Endothelial cell of umbilical vein (primary cell): ENCODE results near the gene ARL5C. TPM values are rescaled to one million over a fixed set of nuclear protein-coding genes. Genes with fewer than 3 reads are reported as not detected.
"Not testable (repeated sequence)": the region's sequence is repeated elsewhere in the genome, so short reads cannot be mapped to it uniquely, and the experiment has no call there.

Experiments
- BruUV-seq: library from RNA; stranded (reverse); fragments of 400-500 nt; replicated peaks from 2 replicates; lab custom pipeline; 2021; lab: Mats Ljungman, UMichigan
- CTCF ChIA-PET: fragments of 300-600, 350-600 bp; sonication (Branson Sonifier 250); formaldehyde crosslinking; loops from one replicate; lab custom pipeline; 2021; ENCODE audit warnings: antibody characterized with exemption, inconsistent platforms; lab: Charles Lee
- POLR2A ChIA-PET: fragments of 300-600, 350-600 bp; sonication (Branson Sonifier 250); formaldehyde crosslinking; loops from one replicate; lab custom pipeline; 2021; ENCODE audit warnings: antibody characterized with exemption, inconsistent platforms; lab: Charles Lee
- DNase-seq: peaks from one replicate; pipeline ENCODE4 v3.0.0-alpha.2; 2011; ENCODE audit warnings: low read depth, low spot score
- FAIRE-seq: peaks from 2 replicates; lab custom pipeline; 2011; peaks lifted over from hg19 to GRCh38; lab: Jason Lieb, UNC
- H2AFZ ChIP-seq: 2 replicates; pipeline ENCODE4 v1.6.0; 2012; ENCODE audit warnings: low read depth, low read length, control low read depth, inconsistent platforms
- H3K27ac ChIP-seq: 2 replicates; pipeline ENCODE4 v1.5.1; 2011; ENCODE audit warnings: low read depth, mild to moderate bottlenecking, control low read depth, low read length, moderate library complexity; ENCODE audit not compliant: insufficient read depth
- H3K27me3 ChIP-seq, 2 experiments: 2 replicates each; pipeline versions ENCODE4 v1.6.0 to v1.6.1; 2011; ENCODE audit warnings: low read length in 2 of 2, mixed read lengths in 1 of 2; ENCODE audit not compliant: control insufficient read depth in 2 of 2, insufficient read depth in 2 of 2
- H3K36me3 ChIP-seq, 2 experiments: 2 replicates in 1 of 2; 3 replicates in 1 of 2; pipeline ENCODE4 v1.5.1; 2011; ENCODE audit warnings: low read length in 2 of 2, mild to moderate bottlenecking in 1 of 2, moderate library complexity in 1 of 2; ENCODE audit not compliant: control insufficient read depth in 2 of 2, insufficient read depth in 2 of 2; ENCODE audit errors: extremely low read depth in 1 of 2
- H3K4me1 ChIP-seq: 3 replicates; pipeline ENCODE4 v1.5.1; 2011; ENCODE audit warnings: mild to moderate bottlenecking, low read length; ENCODE audit not compliant: control insufficient read depth, insufficient read depth; ENCODE audit errors: extremely low read depth
- H3K4me2 ChIP-seq: 2 replicates; pipeline ENCODE4 v1.6.1; 2011; ENCODE audit warnings: low read length, control low read depth, mixed read lengths; ENCODE audit not compliant: insufficient read depth
- H3K4me3 ChIP-seq, 3 experiments: fragments of 200-600 bp in 1 of 3; sonication (generic), shearing (Covaris generic) in 1 of 3; replicated peaks in 1 of 3; 2 replicates each; pipeline ENCODE4 v1.5.1; 2011 to 2016; ENCODE audit warnings: control low read depth in 3 of 3, low read length in 3 of 3, mild to moderate bottlenecking in 2 of 3, inconsistent platforms in 1 of 3, low read depth in 1 of 3, moderate library complexity in 1 of 3; ENCODE audit not compliant: insufficient read depth in 1 of 3
- H3K79me2 ChIP-seq: 2 replicates; pipeline ENCODE4 v1.6.0; 2012; ENCODE audit warnings: low read length, inconsistent platforms; ENCODE audit not compliant: control insufficient read depth, insufficient read depth
- H3K9ac ChIP-seq: replicated peaks from 2 replicates; pipeline ENCODE3; 2011; ENCODE audit warnings: low read length, control low read depth; ENCODE audit not compliant: insufficient read depth; ENCODE audit errors: extremely low read depth
- H3K9me1 ChIP-seq: replicated peaks from 3 replicates; pipeline ENCODE4 v1.6.0; 2011; ENCODE audit warnings: mild to moderate bottlenecking, low read length; ENCODE audit not compliant: control insufficient read depth, insufficient read depth; ENCODE audit errors: extremely low read depth
- H3K9me3 ChIP-seq: replicated peaks from 2 replicates; pipeline ENCODE4 v1.5.1; 2012; ENCODE audit warnings: low read length, inconsistent platforms; ENCODE audit not compliant: control insufficient read depth, insufficient read depth
- H4K20me1 ChIP-seq: replicated peaks from 2 replicates; pipeline ENCODE3; 2011; ENCODE audit warnings: mild to moderate bottlenecking, low read length; ENCODE audit not compliant: control insufficient read depth, insufficient read depth; ENCODE audit errors: extremely low read depth
- EZH2 ChIP-seq: IDR thresholded peaks from 2 replicates; pipeline ENCODE4 v1.6.1; 2012; ENCODE audit warnings: borderline replicate concordance, low read depth, mild to moderate bottlenecking, moderate library complexity, low read length, inconsistent platforms; ENCODE audit not compliant: severe bottlenecking
- FOS ChIP-seq: IDR thresholded peaks from 2 replicates; pipeline ENCODE4 v1.6.1; 2011; ENCODE audit warnings: mild to moderate bottlenecking, low read length, moderate library complexity, borderline replicate concordance; ENCODE audit not compliant: insufficient read depth
- GATA2 ChIP-seq: IDR thresholded peaks from 2 replicates; pipeline ENCODE4 v1.7.0; 2011; ENCODE audit warnings: low read depth, mild to moderate bottlenecking, moderate library complexity, mixed read lengths, low read length; ENCODE audit not compliant: insufficient read length, insufficient read depth
- JUN ChIP-seq: IDR thresholded peaks from 2 replicates; pipeline ENCODE4 v1.6.1; 2011; ENCODE audit warnings: borderline replicate concordance, low read depth; ENCODE audit not compliant: insufficient read length, insufficient read depth
- MAX ChIP-seq: IDR thresholded peaks from 2 replicates; pipeline ENCODE4 v1.6.1; 2011; ENCODE audit not compliant: insufficient read depth, insufficient read length
- MYC ChIP-seq: IDR thresholded peaks from one replicate; pipeline ENCODE4 v1.6.1; 2011; ENCODE audit warnings: mild to moderate bottlenecking, low read depth, low read length
- POLR2A ChIP-seq: IDR thresholded peaks from 2 replicates; pipeline ENCODE4 v1.6.1; 2012; ENCODE audit warnings: low read depth, mild to moderate bottlenecking, control low read depth, low read length
- POLR2AphosphoS5 ChIP-seq: IDR thresholded peaks from 2 replicates; pipeline ENCODE4 v1.6.1; 2012; ENCODE audit warnings: low read depth, mild to moderate bottlenecking, control low read depth, low read length, moderate library complexity; ENCODE audit not compliant: insufficient read depth
- dilution Hi-C: fragments of 300-500 bp; cut with MboI; formaldehyde crosslinking; loops from one replicate; pipeline ENCODE4 v1.15.0; 2019; ENCODE audit warnings: low sequenced_read_pairs; ENCODE audit not compliant: extremely low pct_ligation_motif_present
- intact Hi-C: fragments of 100-400 bp; cut with micrococcal nuclease; formaldehyde crosslinking; loops from one replicate; pipeline ENCODE4 v1.10.0; 2022
- polyA plus RNA-seq, 4 experiments: library from polyadenylated mRNA; depleted of rRNA in 3 of 4; stranded (reverse) in 3 of 4; unstranded in 1 of 4; fragments of >200 nt; gene quantifications; 2 replicates each; pipeline versions ENCODE4 v1.2.1 to v1.2.3, GENCODE V29; 2011 to 2012; ENCODE audit warnings: missing spikeins in 1 of 4
- total RNA-seq: library from RNA; stranded (reverse); gene quantifications from 2 replicates; pipeline ENCODE4 v1.2.3, GENCODE V29; 2021
- TF ChIP-seq, protein P1 (sequence below), 2 donors: IDR thresholded peaks; 1 replicate in 1 of 2; 2 replicates in 1 of 2; pipeline ENCODE4 v1.5.1; 2011; ENCODE audit warnings: low read length in 2 of 2, mild to moderate bottlenecking in 2 of 2, moderate library complexity in 2 of 2, control low read depth in 1 of 2, inconsistent platforms in 1 of 2, low read depth in 1 of 2; ENCODE audit not compliant: insufficient read depth in 1 of 2; ENCODE audit errors: extremely low read depth in 1 of 2

Gene ARL5C
- total and polyA plus RNA-seq, 2 donors (not counting 3 experiments of a cell fraction or from before 2014, with no cell fraction given) = not detected

DNA sequence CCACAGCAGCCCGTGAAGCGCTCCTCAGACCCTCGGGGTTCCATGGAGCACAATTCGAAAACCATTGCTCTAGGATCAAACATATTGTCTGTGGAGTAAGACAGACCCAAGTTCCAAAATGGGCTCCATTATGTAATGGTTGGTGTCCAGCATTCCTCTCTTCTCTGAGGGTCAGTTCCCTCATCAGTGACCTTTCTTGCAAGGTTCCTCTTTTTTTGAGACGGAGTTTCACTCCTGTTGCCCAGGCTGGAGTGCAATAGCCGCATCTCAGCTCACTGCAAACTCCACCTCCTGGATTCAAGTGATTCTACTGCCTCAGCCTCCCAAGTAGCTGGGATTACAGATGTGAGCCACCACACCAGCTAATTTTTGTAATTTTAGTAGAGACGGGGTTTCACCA lies 43.0 kb downstream of the ARL5C start:
- Histone ChIP-seq H3K79me2 (no peaks in the 10 kb centered on the region), H4K20me1 (no peaks in the 10 kb centered on the region), H3K4me1 (no peaks in the 10 kb centered on the region), H3K36me3 (no peaks in the 10 kb centered on the region), H3K27ac (no peak overlapping the region), H3K9me1 (no peaks in the 10 kb centered on the region), H3K9me3 (no peaks in the 10 kb centered on the region), H2AFZ (no peak overlapping the region), H3K4me2 (no peak overlapping the region), H3K4me3 (no peak overlapping the region), H3K9ac (no peak overlapping the region), H3K27me3 (no peaks in the 10 kb centered on the region)
- FAIRE-seq = no peak
- no TSS peak for BruUV-seq
- intact Hi-C loops (no loop called here), dilution Hi-C loops (no loop called here)
- TF ChIP-seq FOS (no peak), GATA2 (no peak), MAX (no peak), POLR2A (no peak), MYC (no peak), EZH2 (no peak), POLR2AphosphoS5 (no peak), JUN (no peak)
- TF ChIP-seq, protein P1, sequence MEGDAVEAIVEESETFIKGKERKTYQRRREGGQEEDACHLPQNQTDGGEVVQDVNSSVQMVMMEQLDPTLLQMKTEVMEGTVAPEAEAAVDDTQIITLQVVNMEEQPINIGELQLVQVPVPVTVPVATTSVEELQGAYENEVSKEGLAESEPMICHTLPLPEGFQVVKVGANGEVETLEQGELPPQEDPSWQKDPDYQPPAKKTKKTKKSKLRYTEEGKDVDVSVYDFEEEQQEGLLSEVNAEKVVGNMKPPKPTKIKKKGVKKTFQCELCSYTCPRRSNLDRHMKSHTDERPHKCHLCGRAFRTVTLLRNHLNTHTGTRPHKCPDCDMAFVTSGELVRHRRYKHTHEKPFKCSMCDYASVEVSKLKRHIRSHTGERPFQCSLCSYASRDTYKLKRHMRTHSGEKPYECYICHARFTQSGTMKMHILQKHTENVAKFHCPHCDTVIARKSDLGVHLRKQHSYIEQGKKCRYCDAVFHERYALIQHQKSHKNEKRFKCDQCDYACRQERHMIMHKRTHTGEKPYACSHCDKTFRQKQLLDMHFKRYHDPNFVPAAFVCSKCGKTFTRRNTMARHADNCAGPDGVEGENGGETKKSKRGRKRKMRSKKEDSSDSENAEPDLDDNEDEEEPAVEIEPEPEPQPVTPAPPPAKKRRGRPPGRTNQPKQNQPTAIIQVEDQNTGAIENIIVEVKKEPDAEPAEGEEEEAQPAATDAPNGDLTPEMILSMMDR (IDR thresholded peaks at IDR 0.05; ENCODE audit: extremely low read depth in 1 of 2, insufficient read depth in 1 of 2, low read depth in 1 of 2, low read length in 2 of 2) = no peak
- CTCF ChIA-PET = interaction anchor here (0.9 to 2.0 kb wide), 5 partner anchors 12 to 140 kb away, joined by 3 to 5 read pairs (median 3); no protein-coding TSS in a partner anchor
- POLR2A ChIA-PET = no interaction called here
- DNase-seq = no peak

DNA sequence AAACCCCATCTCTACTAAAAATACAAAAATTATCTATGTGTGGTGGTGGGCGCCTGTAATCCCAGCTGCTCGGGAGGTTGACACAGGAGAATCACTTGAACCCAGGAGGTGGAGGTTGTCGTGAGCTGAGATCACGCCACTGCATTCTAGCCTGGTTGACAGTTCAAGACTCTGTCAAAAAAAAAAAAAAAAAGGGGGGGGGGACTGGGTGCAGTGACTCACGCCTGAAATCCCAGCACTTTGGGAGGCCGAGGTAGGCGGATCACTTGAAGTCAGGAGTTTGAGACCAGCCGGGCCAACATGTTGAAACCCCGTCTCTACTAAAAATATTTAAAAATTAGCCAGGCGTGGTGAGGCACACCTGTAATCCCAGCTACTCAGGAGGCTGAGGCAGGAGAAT lies 44.0 kb downstream of the ARL5C start:
- H3K27ac ChIP-seq, H4K20me1 ChIP-seq, H3K4me3 ChIP-seq, intact Hi-C loops, H3K36me3 ChIP-seq, BruUV-seq, FAIRE-seq, H3K9ac ChIP-seq, H3K9me3 ChIP-seq, H3K79me2 ChIP-seq, H3K4me2 ChIP-seq, H2AFZ ChIP-seq, H3K9me1 ChIP-seq, dilution Hi-C loops, H3K27me3 ChIP-seq, H3K4me1 ChIP-seq, POLR2A ChIA-PET, DNase-seq: not testable (repeated sequence)
- CTCF ChIA-PET = interaction anchor here (1.2 kb wide), 1 partner anchor 113 kb away, joined by 3 read pairs; no protein-coding TSS in a partner anchor
